Left lung (tissue), 10 donors: ENCODE data around the gene ABLIM2. TPM values are rescaled to one million over a fixed set of nuclear protein-coding genes. Genes with fewer than 3 reads are reported as not detected.

ENCODE experiments used
- ATAC-seq: fragments of 200-7000 bp; cut with Tn5 transposase; one replicate; pipeline ENCODE4 v1.9.1; 2020; ENCODE audit warnings: moderate library complexity
- DNase-seq, 4 donors: peaks; one replicate each; pipeline ENCODE4 v3.0.0-alpha.2; 2013 to 2020
- H3K27ac ChIP-seq, 2 donors: fragments of 200-600 bp; sonication (generic) in 1 of 2; one replicate each; pipeline versions ENCODE4 v1.5.0 to v1.8.0; 2020 to 2021
- H3K27me3 ChIP-seq, 2 donors: fragments of 200-600 bp; sonication (generic) in 1 of 2; one replicate each; pipeline versions ENCODE4 v1.5.0 to v1.8.0; 2020 to 2021
- H3K36me3 ChIP-seq, 2 donors: fragments of 200-600 bp; sonication (generic) in 1 of 2; one replicate each; pipeline versions ENCODE4 v1.5.0 to v1.8.0; 2020 to 2021
- H3K4me1 ChIP-seq, 2 donors: fragments of 200-600 bp; one replicate each; pipeline ENCODE4 v1.8.0; 2021
- H3K4me3 ChIP-seq, 2 donors: fragments of 200-600 bp; sonication (generic) in 1 of 2; one replicate each; pipeline versions ENCODE4 v1.5.0 to v1.8.0; 2020 to 2021; ENCODE audit warnings: mild to moderate bottlenecking in 1 of 2
- H3K9me3 ChIP-seq, 2 donors: fragments of 200-600 bp; sonication (generic) in 1 of 2; one replicate each; pipeline versions ENCODE4 v1.5.0 to v1.8.0; 2020 to 2021
- intact Hi-C, 2 donors: fragments of 100-400 bp; cut with DNase I; formaldehyde crosslinking; loops; one replicate each; pipeline versions ENCODE4 v1.11.2 to v1.14.2; 2022
- polyA plus RNA-seq, 6 donors: library from polyadenylated mRNA; unstranded; fragments of 120-200 nt; gene quantifications; one replicate each; pipeline ENCODE4 v1.2.1, GENCODE V29; 2013; ENCODE audit not compliant: insufficient read length in 6 of 6
- total RNA-seq, 2 donors: library from RNA; stranded (reverse); fragmentation: NEBNext Ultra II Directional; extraction: Animal tissue kit (Norgen Biotek cat#: 25700); gene quantifications; one replicate each; pipeline ENCODE4 v1.2.1, GENCODE V29; 2021
- TF ChIP-seq, protein P1 (sequence below), 2 donors: fragments of 200-600 bp; sonication (generic) in 1 of 2; IDR thresholded peaks; one replicate each; pipeline versions ENCODE4 v1.5.0 to v1.8.0; 2021; ENCODE audit warnings: antibody characterized with exemption in 2 of 2
- donor health status: DM: no; HTN: yes; CAD: no.
- donor health status: DM: no; HTN: no; CAD: no.

ABLIM2 gene
- total and polyA plus RNA-seq, 8 donors, result 5.7 to 10.2 (median 7.0) TPM

DNA sequence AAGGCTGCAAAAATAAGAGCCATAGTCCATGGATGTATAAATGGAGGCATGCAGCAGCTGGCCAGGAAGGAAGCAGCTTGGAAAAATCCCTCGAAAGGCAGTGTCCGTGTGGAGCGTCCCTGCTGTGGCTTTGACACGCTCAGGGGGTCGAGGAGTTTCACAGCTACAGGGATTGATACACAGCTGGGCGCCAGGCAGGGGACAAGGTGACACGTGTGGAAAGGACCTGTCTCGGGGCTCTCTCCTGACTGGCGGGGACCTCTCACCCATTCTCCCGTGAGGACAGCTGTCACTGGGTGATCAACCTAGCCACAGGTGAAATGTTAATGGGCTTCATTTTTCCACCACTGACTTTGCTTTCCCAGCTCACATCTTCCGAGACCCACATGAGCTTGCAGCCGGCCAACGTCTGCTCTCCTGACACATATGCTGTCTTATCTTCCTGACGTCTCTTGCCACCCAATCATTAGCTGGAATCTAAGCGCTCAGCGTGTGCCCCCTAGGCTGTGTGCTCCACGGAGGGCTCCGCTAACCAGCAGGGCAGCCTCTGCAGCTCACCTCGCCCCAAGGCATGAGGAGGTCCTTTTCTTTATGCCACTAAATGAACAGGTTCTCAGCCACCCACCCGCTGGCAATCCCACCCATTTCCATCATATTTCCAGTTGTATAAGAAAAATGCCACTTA is 129.6 kb downstream of the ABLIM2 start:
- no peak for ATAC-seq

DNA sequence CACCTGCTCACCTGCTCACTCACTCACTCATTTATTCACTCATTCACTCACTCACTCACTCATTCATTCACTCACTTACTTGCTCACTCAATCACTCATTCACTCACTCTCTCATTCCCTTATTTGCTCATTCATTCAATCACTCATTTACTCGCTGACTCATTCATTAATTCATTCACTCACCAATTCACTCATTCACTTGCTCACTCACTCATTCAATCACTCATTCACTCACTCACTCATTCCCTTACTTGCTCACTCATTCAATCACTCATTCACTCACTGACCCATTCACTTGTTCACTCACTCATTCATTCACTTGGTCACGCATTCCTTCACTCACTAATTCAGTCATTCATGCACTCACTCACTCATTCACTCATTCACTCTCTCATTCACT is 130.2 kb downstream of the ABLIM2 start:
- no peak overlapping the region for H3K4me3 ChIP-seq
- H3K9me3 ChIP-seq, result no peaks in the 10 kb centered on the region
- intact Hi-C loops, result no loop called here
- DNase-seq (no peak), ATAC-seq (no peak)
- no peaks in the 10 kb centered on the region for H3K36me3 ChIP-seq
- H3K27me3 ChIP-seq, result no peaks in the 10 kb centered on the region
- TF ChIP-seq, protein P1, sequence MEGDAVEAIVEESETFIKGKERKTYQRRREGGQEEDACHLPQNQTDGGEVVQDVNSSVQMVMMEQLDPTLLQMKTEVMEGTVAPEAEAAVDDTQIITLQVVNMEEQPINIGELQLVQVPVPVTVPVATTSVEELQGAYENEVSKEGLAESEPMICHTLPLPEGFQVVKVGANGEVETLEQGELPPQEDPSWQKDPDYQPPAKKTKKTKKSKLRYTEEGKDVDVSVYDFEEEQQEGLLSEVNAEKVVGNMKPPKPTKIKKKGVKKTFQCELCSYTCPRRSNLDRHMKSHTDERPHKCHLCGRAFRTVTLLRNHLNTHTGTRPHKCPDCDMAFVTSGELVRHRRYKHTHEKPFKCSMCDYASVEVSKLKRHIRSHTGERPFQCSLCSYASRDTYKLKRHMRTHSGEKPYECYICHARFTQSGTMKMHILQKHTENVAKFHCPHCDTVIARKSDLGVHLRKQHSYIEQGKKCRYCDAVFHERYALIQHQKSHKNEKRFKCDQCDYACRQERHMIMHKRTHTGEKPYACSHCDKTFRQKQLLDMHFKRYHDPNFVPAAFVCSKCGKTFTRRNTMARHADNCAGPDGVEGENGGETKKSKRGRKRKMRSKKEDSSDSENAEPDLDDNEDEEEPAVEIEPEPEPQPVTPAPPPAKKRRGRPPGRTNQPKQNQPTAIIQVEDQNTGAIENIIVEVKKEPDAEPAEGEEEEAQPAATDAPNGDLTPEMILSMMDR (IDR thresholded peaks at IDR 0.05), result no peak
- no peak overlapping the region for H3K27ac ChIP-seq
- H3K4me1 ChIP-seq, result no peaks in the 10 kb centered on the region

More for the DNA sequence above, 129.6 kb downstream of the ABLIM2 start:
- Histone ChIP-seq H3K27me3 (no peaks in the 10 kb centered on the region), H3K4me3 (no peak overlapping the region), H3K36me3 (no peaks in the 10 kb centered on the region), H3K27ac (no peak overlapping the region), H3K4me1 (no peaks in the 10 kb centered on the region), H3K9me3 (no peaks in the 10 kb centered on the region)
- intact Hi-C loops, result no loop called here
- peak in 1 of 4 donors; percentile 54 for DNase-seq
- TF ChIP-seq, protein P1 (IDR thresholded peaks at IDR 0.05), result no peak

DNA sequence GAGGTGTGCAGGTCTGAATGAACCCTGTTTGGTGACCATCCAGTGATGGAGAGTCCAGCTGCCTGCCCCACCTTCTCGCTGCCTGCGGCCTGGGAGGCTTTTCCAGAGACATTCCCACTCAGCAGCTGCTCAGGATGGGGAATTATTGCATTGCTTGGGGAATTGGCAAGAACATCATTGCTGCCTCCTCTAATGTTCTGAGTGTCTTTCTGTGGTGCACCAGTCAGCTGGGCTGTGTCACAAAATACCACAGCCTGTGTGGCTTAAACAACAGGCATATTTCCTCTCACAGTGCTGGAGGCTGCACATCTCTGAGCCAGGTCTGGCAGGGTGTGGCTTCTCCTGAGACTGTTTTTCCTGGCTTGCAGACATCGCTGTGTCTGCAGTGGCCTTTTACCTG is 132.2 kb downstream of the ABLIM2 start:
- H3K27me3 ChIP-seq, result no peaks in the 10 kb centered on the region
- no peaks in the 10 kb centered on the region for H3K9me3 ChIP-seq
- ATAC-seq (no peak), DNase-seq (no peak)
- no peak overlapping the region for H3K27ac ChIP-seq
- intact Hi-C loops, result no loop called here
- TF ChIP-seq, protein P1 (IDR thresholded peaks at IDR 0.05), result no peak
- no peaks in the 10 kb centered on the region for H3K36me3 ChIP-seq
- H3K4me1 ChIP-seq, result no peaks in the 10 kb centered on the region
- H3K4me3 ChIP-seq, result no peak overlapping the region

DNA sequence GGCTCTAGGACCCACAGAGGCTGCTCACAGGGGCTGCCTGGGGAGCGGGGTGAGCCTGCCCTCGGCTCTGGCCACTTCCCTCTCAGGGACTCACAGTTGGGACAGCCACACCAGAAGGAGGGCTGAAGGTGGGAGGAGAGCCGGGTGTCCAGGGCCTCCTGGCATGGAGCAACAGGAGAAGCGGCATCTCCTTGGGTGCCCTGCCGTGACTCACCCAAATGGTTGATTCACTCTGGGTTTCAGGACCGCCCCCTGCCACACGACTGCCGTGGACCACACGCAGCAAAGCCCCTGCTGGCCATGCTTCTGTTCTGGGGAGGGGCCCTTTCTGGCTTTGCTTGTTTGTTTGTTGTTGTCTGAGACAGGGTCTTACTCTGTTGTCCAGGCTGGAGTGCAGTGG is 132.9 kb downstream of the ABLIM2 start:
- no peaks in the 10 kb centered on the region for H3K27me3 ChIP-seq
- H3K4me3 ChIP-seq, result no peak overlapping the region
- DNase-seq (no peak), ATAC-seq (no peak)
- intact Hi-C loops, result no loop called here
- H3K27ac ChIP-seq, result no peak overlapping the region
- no peaks in the 10 kb centered on the region for H3K36me3 ChIP-seq
- no peaks in the 10 kb centered on the region for H3K4me1 ChIP-seq
- TF ChIP-seq, protein P1 (IDR thresholded peaks at IDR 0.05), result no peak
- H3K9me3 ChIP-seq, result no peaks in the 10 kb centered on the region

DNA sequence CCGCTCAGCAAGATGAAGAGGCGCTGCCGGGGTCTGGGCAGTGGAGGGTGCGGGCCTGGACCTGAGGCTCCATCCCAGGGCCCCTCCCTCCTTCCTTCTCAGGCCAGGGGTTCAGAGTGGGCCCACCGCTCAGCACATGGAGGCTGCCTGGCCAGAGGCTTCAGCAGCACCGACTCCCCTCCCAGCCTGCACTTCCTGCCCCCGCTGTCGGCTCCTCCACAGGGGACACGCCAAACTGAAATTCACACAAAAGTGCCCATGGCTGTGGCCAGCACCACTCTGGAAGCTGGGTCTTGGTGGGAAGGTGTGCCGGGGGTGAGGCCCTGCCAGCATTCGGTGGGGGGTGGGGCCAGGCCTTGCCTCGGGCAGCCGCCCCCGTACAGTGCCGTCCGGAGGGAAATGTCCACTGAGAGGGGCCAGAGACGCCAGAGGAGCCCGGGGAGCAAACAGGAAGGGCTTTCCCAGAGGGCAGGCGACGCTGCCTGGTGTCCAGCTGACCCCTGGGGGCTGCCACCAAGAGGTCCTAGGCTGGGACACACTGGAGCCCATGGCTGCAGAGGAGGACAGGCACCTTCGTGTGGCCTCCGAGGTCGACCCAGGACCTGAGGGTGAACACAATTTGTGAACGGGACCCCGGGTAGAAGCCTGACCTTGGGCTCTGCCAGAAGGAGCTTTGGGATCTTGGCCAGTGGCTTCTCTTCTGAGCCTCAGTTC is 134.4 kb downstream of the ABLIM2 start:
- intact Hi-C loops, result no loop called here
- H3K4me1 ChIP-seq, result no peaks in the 10 kb centered on the region

More for the DNA sequence above, 134.4 kb downstream of the ABLIM2 start:
- DNase-seq (no peak), ATAC-seq (no peak)
- no peak overlapping the region for H3K4me3 ChIP-seq
- no peaks in the 10 kb centered on the region for H3K36me3 ChIP-seq
- H3K27me3 ChIP-seq, result no peaks in the 10 kb centered on the region
- H3K27ac ChIP-seq, result no peak overlapping the region
- no peaks in the 10 kb centered on the region for H3K9me3 ChIP-seq
- TF ChIP-seq, protein P1 (IDR thresholded peaks at IDR 0.05), result no peak
